COLO829 (cell line): ENCODE results near the gene EAF1.
A peak's percentile ranks its signal among the peaks of the same experiment; 100 is the strongest.
"Not testable (repeated sequence)": the region's sequence is repeated elsewhere in the genome, so short reads cannot be mapped to it uniquely, and the experiment has no call there.

Source experiments
- DNase-seq: peaks from one replicate; pipeline ENCODE4 v3.0.0; 2012; ENCODE audit warnings: low spot score

EAF1 gene

DNA sequence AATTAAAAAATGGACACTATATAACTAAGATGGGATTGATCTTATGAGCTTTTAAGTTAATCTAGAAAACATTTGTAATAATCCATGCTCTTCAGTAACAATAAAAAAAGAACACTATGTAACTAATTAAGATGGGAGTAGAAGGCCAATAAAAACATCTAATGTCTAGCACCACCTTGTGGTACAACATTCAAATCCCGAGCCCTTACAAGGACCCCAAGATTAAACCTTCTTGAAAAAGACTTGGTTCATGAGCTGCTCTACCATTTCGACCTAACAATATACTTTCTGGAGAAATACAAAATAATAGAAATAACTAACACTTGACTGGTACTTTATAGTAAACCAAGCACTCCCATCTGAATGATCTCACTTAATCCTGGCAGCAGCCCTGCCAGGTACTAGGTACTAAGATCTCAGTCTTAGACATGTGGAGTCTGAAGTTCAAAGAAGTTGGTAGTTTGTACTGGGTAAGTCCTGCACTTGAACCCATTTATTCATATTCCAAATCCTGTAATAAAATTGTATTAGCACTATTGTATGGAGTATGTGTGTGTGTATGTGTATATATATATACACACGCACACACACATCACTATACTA, 21.8 kb upstream of the EAF1 start:
- DNase-seq = peak; percentile 50

DNA sequence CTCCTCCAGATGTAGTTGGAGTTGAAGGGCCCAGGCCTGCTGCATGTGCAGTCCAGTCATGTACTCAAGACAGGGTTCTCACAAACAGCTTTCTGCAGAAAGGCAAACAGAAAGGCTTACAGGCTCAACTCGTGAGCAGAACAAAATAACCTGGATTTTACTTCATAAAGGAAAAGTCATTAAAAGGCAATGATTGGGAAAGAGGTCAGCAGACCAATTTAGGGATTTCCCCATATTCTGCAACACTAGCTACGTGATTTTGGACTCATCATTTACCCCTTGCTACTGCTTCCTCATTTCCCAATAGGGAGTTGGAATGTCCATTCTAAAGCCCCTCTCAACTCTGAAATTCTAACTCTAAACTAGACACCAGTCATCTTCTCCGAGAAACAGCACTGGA, 18.2 kb upstream of the EAF1 start:
- DNase-seq = no peak

DNA sequence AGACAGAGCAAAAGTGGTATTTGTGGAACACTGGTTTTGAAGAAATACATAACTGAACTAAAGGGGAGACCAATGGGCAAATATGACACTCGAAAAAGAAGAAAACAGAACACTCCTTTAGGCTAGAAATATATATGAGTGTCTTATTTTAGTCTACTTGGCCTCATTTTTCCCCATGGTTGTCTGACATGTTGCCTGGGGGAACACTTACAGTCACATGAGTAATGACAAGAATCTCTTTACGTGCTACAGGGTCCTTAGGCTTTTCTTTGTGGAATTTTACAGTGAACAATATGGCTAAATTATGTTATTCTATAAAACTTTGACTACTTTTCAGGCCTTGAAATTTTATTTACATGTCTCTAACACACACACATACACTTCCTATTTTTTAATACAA, 17.6 kb upstream of the EAF1 start:
- DNase-seq = no peak

DNA sequence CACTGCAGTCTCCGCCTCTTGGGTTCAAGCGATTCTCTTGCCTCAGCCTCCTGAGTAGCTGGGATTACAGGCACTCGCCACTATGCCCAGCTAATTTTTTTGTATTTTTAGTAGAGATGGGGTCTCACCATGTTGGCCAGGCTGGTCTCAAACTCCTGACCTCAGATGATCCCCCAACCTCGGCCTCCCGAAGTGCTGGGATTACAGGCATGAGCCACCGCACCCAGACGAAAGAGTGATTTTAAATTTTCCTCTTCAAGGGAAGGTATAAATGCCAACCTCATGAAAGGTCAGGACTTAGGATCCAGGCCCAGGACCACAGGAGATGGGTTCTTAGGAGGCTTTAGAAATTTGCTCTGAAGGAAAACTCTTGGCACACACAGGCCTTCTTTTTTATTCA, 16.4 kb upstream of the EAF1 start:
- not testable (repeated sequence) for DNase-seq

DNA sequence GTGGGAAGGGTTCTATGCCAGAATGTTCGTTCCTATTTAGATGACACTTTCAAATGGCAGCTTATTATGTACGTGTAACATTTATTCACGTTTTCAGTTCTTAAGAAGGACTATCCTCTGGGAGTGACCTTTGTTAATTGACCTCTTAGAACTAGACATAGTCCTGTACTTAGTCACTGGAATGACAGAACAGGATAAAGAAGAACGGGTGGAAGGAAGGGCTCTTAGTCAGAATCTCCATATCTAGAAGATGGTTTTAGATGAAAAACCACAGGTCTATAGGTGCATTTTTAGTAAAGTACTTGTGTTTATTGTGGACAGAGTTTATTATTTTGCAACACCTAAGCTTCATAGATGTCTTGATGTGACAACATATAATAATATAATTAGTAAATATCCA, 6.5 kb upstream of the EAF1 start:
- DNase-seq = no peak

DNA sequence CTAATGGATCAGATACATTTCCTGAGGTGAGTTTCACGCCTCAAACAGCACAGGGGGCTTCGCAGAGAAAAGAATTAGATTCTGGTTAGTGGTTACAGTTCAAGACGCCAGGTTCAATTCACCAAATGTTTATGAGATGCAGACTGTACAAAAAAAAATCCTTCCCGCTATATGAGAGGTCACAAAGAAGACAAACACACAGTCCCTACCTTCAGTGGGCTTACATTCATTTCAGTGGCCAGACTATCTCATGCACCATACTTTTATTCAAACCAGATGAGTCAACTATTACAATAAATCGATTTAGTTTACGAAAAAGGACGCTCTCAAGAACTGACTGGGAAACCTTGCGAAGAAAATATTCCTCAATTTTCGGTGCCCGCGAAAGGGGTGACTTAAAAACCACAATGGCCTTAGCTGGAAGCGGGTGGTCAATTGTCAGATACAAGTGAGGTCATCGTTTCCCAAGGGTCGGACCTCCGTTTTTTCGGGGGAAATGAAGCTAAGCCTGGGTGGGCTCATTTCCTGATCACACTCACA, 749 bp upstream of the EAF1 start:
- no peak for DNase-seq

DNA sequence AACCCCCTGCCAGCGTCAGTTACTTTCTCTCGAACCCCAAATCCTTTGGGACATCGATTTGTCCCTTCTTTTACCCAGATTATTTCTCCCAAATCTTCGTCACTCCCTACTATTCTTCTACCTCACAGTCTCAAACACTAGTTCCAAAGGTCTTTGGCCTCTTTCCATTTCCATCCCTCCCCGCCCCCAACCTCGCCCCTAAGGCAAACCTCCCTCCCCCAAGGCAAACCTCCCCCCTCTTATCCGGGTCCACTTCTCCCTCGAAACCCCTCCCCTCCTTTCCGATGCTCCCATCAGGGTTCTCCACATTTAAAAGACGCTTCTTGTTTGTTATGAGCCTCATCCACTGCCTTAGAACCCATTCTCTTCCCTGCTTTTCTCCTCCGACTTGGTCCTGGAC, 583 bp downstream of the EAF1 start:
- no peak for DNase-seq

DNA sequence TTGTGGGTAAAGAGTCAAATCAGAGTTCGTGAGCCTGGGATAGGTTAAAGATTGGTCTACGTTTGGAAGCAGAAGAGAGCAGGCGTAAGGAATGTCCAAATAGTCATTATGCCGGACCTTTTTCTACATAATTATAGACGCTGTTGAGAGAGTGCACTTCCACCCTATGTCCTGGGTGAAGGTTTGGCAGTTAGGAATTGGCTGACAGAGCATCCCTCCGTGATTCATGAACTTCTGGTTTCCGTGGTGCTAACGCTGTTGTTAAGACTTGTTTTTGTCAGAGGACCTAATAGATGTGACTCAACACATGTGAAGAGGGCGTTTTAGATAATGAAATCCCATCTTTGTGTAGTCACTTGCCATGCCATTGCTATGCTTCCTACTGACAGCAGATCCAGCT, 1.1 kb downstream of the EAF1 start:
- peak; percentile 8 for DNase-seq

DNA sequence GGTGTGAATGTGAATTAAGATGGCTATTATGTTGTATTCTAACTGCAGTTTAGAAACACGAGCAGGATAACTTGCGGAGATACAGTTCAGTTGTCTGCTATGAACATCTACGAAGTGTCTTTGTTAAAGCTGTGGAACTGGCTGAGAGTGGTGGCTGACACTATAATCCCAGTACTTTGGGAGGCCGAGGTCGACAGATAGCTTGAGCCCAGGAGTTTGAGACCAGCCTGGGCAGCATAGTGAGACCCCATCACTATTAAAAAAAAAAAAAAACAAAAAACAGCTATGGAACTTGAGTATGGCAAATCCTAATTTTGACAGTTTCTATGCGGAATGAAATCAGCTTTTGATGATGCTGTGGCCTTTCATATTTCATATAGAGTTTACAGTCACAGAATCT, 1.7 kb downstream of the EAF1 start:
- no peak for DNase-seq

DNA sequence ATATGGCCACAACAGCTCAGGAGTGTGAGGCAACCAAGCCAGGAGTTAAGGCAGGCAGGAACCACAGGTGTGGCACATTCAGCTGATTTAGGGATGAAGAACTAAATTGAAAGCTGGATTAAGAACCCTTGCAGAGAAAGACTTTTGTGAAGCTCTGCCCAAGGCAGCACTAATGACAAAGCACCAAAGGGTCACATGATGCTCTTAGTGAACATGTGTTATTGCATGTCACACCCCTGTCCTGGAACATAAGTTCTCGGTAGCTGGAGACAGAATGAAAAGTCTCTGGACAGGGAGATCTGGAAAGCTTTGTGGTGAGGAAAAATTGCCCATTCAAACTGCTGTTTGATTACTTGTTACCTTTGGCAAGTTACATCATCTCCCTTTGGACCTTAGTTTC, 3.2 kb downstream of the EAF1 start:
- DNase-seq = no peak

DNA sequence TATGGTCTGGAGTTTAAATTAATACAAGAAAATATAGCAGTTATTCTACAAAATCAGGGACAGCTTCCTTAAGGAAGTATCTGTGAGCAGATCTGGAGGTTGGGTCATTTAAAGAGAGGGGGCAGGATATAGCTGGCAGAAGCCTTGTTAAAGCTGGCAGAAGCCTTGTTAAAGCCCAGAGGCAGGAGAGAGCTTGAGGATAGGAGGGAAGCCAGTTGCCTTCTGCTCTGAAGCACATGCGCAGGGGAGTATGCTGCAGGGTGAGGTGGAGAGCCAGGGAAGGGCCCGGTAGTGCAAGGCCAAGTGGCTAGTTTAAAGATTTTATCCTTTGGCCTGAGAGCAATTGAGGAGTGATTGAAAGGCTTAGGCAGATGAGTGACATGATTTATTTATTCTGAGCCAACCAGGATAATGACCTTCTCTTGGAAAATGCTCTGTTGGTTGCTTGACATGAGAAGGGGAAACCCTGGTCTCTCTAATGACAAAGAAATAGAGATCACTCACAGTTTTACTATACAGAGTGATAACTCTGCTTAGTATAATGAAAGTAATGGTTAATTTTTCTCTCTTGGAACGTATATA, 3.9 kb downstream of the EAF1 start:
- DNase-seq = no peak

DNA sequence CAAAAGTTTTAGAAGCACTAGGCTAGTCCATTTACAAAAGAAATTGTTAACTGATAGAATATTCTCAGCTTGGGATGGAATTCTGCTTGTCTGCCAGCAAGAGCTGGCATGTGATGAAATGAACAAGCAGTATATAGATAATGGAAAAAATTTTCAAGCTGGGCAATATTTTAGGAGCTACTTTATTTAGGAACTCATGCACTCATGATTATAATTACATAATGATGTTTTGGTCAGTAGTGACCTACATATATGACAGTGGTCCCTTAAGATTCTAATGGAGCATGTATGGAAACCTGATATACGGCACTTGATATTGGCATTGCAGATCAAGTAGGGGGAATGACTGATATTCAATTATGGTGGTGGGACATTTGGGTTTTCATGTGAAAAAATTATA, 6.1 kb downstream of the EAF1 start:
- DNase-seq = no peak

DNA sequence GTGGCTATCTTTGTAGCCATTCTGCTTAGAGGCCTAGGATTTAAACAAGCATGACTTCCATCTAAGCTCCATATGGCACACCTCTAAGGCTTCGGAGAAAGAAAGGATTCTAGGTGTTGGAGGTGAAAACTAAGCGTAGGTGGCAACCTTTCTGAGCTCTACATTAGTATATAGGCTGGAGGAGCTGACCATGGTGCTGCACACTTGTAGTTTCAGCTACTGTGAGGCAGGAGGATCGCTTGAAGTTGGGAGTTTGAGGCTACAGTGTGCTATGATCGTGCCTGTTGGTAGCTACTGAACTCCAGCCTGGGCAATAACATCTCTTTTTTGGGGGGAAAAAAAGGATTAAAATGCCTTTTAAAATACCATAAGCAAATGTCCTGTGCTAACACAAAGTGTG, 7.4 kb downstream of the EAF1 start:
- DNase-seq = no peak

DNA sequence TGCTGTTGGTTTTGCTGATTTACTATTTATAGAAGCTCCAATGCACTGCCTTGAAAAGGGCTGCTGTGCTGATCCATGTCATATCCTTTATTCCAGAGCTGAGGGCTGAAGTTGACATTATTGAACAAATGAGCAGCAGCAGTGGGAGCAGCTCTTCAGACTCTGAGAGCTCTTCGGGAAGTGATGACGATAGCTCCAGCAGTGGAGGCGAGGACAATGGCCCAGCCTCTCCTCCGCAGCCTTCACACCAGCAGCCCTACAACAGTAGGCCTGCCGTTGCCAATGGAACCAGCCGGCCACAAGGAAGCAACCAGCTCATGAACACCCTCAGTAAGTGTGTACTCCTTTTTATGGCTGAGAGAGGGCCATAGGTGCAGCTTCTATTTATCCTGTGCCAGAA, 8.8 kb downstream of the EAF1 start:
- DNase-seq = no peak

DNA sequence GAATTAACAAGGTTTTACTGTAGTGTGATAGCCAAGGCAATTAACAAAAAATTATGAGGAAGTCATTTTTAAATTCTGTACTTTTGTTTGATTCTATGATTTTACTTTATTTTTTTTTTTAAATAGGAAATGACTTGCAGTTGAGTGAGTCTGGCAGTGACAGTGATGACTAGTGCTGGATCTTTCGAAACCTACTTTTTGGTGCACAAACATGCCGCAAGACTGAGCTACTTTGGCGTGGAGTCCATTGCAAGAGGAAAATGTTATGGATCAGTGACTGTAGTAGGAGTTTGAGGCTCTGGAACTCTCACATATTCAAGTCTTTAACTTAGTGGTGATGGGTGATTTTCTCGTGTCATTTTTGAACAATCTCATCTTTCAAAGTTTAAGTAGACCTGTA, 11.6 kb downstream of the EAF1 start:
- no peak for DNase-seq

DNA sequence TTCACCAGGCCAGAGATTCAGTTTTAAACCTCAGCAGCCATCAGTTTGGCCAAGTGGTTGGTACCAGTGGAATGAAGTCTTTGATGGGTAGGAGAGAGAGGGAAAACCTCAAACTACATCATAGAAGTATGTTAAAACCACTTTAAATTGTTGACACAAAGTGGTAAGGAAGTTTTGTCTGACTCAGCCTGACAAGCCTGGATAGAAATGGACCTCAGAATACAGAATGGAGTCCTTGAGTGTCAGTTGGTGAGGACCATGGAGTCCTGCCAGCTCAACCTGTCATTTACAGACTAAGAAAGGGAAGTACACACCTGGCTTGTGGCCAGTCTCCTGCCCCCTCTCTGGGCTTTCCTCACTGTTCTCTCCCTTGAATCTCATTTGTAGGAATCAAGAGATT, 12.1 kb downstream of the EAF1 start:
- DNase-seq = no peak

DNA sequence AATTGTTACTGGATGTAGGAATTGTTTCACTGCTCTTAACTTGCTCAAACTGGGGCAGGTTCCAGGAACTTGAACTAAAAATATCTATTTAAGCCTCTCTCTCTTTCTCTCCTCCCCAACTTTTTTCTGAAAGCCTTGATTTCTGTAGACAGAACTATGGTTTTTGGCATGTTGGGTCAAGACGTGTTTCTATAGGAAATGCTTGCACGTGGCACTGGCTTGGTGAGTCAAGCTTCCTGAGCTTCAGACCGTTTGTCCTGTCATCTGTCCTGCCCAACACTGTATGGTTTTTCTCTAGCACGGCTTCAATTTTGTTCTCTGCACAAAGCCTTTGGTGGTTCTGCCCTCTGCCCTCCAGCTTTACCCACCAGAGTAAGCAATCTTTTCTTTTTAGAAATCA, 13.5 kb downstream of the EAF1 start:
- DNase-seq = no peak

DNA sequence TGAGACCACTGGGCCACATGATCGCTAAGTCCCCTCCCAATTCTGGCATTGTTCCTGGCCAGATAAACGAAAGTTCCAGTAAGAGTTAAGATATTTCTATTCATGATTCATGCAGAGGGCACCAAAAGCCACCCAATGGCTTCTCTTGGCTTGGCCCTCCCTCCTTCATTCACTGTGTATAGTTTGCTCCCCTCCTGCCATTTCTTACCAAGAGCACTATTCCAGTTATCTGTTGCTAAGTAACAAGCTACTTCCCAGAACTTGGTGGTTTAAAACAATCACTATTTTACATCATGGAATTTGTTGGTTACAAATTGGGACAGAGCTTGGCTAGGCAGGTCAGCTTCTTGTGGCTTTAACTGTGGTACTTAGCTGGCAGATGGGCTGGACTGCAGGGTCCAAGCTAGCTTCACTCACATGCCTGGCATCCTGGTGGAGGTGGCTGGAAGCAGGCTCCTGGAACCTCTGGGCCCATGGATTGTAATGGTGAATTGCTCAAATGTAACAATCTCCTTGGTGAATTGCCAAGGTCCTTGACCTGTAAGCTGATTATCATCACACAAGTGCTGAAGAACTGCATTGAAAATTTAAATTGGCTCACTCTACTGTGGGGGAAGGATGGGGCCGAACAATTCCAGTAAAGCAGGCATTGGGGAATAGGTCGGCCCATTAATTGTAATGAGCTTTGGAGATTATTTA, 16.6 kb downstream of the EAF1 start:
- DNase-seq = no peak

DNA sequence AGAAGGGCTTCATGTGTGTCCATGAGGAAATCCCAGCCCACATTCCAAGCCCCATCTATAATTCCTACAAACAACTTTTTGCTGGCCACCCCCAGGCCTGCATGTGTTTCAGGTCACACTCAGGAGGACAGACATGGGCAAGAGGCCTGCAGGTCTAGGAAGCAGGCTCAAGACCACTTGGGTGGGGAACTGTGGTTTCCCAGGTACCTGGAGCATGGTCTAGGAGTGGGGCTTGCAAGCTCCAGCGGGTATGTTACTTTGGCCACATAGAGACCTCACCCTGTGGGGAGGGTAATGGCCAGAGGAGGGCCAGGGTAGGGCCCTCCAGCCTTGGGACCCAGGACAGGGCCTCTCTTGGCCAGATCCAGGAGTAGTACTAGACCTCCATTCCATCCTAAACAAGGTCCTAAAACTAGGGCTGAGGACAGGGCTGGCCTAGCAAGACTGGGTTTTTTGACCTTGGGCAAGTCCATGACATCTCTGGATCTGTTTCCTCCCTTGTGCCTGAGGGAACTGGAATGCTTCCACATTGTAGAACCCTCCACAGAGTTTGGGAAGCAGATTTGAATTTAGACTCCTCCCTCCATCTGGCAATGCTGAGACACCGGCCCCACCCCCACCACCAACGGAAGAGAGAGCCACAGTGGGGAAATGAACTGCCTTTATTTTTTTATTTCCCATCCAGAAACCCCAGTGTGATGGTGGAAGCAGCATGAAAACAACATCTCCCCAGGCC, 22.3 kb downstream of the EAF1 start:
- no peak for DNase-seq

DNA sequence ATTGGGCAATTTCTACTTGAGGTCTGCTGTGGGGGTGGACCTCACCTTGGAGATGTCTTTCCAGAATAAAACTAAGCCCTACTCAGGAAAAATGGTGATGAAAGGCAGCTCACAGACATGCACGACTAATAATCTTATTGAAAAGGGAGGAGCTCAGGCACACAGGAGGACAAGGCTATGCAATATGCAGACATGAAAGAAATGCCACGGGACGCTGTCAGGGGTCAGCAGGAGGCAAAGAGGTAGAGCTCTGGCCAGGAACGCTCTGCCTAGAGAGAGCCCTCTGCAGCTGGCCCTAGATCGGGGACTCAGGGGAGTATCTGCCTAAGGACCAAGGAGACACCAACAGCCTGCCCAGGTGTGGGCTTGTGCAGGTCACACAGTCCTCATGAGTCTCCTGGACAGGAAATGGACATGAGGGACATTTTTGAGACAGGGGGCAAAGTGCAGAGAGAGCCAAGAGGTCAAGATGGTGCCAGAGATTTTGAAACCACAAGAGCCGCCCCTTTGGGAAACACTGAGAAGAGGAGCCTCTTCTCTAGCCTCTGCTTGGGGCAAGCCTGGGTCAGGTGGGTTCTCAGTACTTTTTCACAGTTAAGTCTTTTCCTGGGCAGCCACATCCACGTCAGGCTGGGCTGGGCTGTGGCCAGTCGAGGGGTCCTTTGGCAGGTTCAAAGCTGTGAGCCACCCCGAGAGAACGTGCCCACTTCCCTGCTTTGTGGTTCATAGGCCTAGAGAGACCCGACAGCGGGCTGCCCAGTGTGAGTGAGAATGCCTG, 23.2 kb downstream of the EAF1 start:
- no peak for DNase-seq

DNA sequence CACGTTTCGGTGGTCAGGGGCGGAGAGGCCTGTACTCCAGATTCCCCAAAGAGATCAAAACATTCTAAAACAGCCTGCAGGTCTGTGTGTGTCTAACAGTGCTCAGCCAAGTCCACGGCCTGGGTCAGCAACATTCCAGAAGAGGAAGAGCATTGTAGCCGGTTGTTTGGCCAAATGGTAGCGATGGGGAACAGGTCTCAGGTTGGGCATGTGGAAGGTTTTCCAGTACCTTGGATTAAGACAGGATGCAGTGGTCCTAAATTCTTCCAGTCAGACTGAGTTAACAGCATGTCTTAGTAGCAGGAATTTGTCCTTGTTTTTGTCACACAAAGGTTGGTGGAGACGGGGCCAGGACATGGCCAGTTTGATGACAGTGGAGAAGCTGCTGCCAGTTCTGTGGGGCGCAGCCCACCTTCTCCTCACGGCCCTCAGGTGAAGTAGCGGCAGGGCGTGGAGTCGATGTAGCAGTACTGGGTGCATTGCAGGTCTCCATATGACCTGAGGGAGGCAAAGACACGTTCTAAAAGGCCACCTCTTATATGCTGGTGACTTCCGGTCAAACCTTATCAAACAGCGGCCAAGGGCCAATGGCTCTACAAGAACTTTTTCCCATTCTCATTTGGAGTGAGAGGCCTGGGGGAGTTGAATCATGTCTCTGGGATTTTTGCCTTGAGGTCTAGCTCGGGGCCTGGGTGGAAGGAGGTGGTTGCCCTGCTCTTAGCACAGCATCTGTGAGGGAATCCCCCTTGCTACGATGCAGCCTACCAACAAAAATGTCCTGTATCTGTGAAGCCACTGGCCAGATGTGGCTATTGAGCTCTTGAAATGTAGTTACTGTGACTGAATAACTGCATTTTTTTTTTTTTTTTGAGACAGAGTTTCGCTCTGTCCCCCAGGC, 24.1 kb downstream of the EAF1 start:
- DNase-seq = no peak
